H7 (cell line): Measurements from ENCODE around the gene GARNL3. TPM values are rescaled to one million over a fixed set of nuclear protein-coding genes. Genes with fewer than 3 reads are reported as not detected.

ENCODE experiments used
- DNase-seq: peaks from one replicate; pipeline ENCODE4 v3.0.0; 2012
- H3K27me3 ChIP-seq: 2 replicates; pipeline ENCODE4 v1.6.0; 2011; ENCODE audit warnings: mild to moderate bottlenecking, low read length; ENCODE audit not compliant: control insufficient read depth, insufficient read depth
- H3K36me3 ChIP-seq: replicated peaks from 2 replicates; pipeline ENCODE4 v1.5.1; 2011; ENCODE audit warnings: low read length; ENCODE audit not compliant: control insufficient read depth, insufficient read depth
- H3K4me3 ChIP-seq: 2 replicates; pipeline ENCODE4 v1.5.1; 2011; ENCODE audit warnings: low read depth, mild to moderate bottlenecking, control low read depth, low read length, moderate library complexity; ENCODE audit not compliant: insufficient read depth
- total RNA-seq: library from RNA; depleted of rRNA; stranded (reverse); fragments of >200 nt; shearing (Covaris generic); gene quantifications from 2 replicates; pipeline ENCODE4 v1.2.3, GENCODE V29; 2014

Gene GARNL3
- total RNA-seq, 1 experiment from 2014 or later, result 2.9 TPM

GRCh38 chr9:127351182-127352166 lies 86.9 kb downstream of the GARNL3 start:
- H3K36me3 ChIP-seq, result peaks cover 2% of the 10 kb centered on the region; the same call in 1 of the 2 replicates
- DNase-seq, result no peak
- H3K27me3 ChIP-seq, result no peaks in the 10 kb centered on the region
- H3K4me3 ChIP-seq, result no peak overlapping the region

- Histone ChIP-seq H3K27me3 (no peaks in the 10 kb centered on the region), H3K4me3 (no peak overlapping the region), H3K36me3 (peaks cover 2% of the 10 kb centered on the region)
- DNase-seq, result peak; percentile 77
Observed at GRCh38 chr9:127353882-127354281, 89.3 kb downstream of the GARNL3 start.

GRCh38 chr9:127356906-127357305 lies 92.3 kb downstream of the GARNL3 start:
- Histone ChIP-seq H3K36me3 (peaks cover 2% of the 10 kb centered on the region), H3K27me3 (no peaks in the 10 kb centered on the region), H3K4me3 (no peak overlapping the region)
- no peak for DNase-seq

GRCh38 chr9:127358023-127358535 lies 93.5 kb downstream of the GARNL3 start:
- peaks cover 2% of the 10 kb centered on the region for H3K36me3 ChIP-seq
- no peaks in the 10 kb centered on the region for H3K27me3 ChIP-seq
- H3K4me3 ChIP-seq, result no peak overlapping the region
- no peak for DNase-seq

GRCh38 chr9:127358770-127359169 lies 94.2 kb downstream of the GARNL3 start:
- H3K4me3 ChIP-seq, result no peak overlapping the region
- H3K36me3 ChIP-seq, result peaks cover 2% of the 10 kb centered on the region
- H3K27me3 ChIP-seq, result no peaks in the 10 kb centered on the region
- DNase-seq, result no peak

GRCh38 chr9:127360250-127360649 lies 95.7 kb downstream of the GARNL3 start:
- H3K27me3 ChIP-seq, result no peaks in the 10 kb centered on the region
- DNase-seq, result no peak
- H3K4me3 ChIP-seq, result no peak overlapping the region
- peaks cover 2% of the 10 kb centered on the region for H3K36me3 ChIP-seq

GRCh38 chr9:127360829-127361228 lies 96.3 kb downstream of the GARNL3 start:
- Histone ChIP-seq H3K4me3 (no peak overlapping the region), H3K27me3 (no peaks in the 10 kb centered on the region), H3K36me3 (peaks cover 2% of the 10 kb centered on the region)
- peak; percentile 88 for DNase-seq

GRCh38 chr9:127361561-127361960 lies 97.0 kb downstream of the GARNL3 start:
- Histone ChIP-seq H3K4me3 (no peak overlapping the region), H3K36me3 (no peaks in the 10 kb centered on the region; the same call in 1 of the 2 replicates), H3K27me3 (no peaks in the 10 kb centered on the region)
- DNase-seq, result no peak

GRCh38 chr9:127362829-127363228 lies 98.3 kb downstream of the GARNL3 start:
- no peaks in the 10 kb centered on the region; the same call in 1 of the 2 replicates for H3K36me3 ChIP-seq
- H3K27me3 ChIP-seq, result no peaks in the 10 kb centered on the region
- H3K4me3 ChIP-seq, result no peak overlapping the region
- DNase-seq, result no peak

- Histone ChIP-seq H3K4me3 (no peak overlapping the region), H3K27me3 (no peaks in the 10 kb centered on the region), H3K36me3 (no peaks in the 10 kb centered on the region)
- DNase-seq, result no peak
Observed at GRCh38 chr9:127365461-127365860, 100.9 kb downstream of the GARNL3 start.

GRCh38 chr9:127366594-127366993 lies 102.0 kb downstream of the GARNL3 start:
- Histone ChIP-seq H3K36me3 (no peaks in the 10 kb centered on the region), H3K4me3 (no peak overlapping the region), H3K27me3 (no peaks in the 10 kb centered on the region)
- no peak for DNase-seq

GRCh38 chr9:127368852-127369402 lies 104.4 kb downstream of the GARNL3 start:
- no peak overlapping the region for H3K4me3 ChIP-seq
- DNase-seq, result no peak
- no peaks in the 10 kb centered on the region for H3K27me3 ChIP-seq
- no peaks in the 10 kb centered on the region for H3K36me3 ChIP-seq

GRCh38 chr9:127369428-127369827 lies 104.9 kb downstream of the GARNL3 start:
- H3K36me3 ChIP-seq, result no peaks in the 10 kb centered on the region
- no peaks in the 10 kb centered on the region for H3K27me3 ChIP-seq
- no peak overlapping the region for H3K4me3 ChIP-seq
- DNase-seq, result peak; percentile 53

GRCh38 chr9:127370147-127370579 lies 105.6 kb downstream of the GARNL3 start:
- Histone ChIP-seq H3K36me3 (no peaks in the 10 kb centered on the region), H3K4me3 (no peak overlapping the region), H3K27me3 (no peaks in the 10 kb centered on the region)
- no peak for DNase-seq
